Fibroblast of upper back skin (primary cell): ENCODE measurements around the gene CYSRT1.
A peak's percentile ranks its signal among the peaks of the same experiment; 100 is the strongest.

Source experiments
- DNase-seq: peaks from one replicate; pipeline ENCODE4 v3.0.0-alpha.2; 2013

Gene CYSRT1

GRCh38 chr9:137213160-137214060, 11.6 kb upstream of the CYSRT1 start:
- no peak for DNase-seq

GRCh38 chr9:137214620-137215019, 10.4 kb upstream of the CYSRT1 start:
- DNase-seq = no peak

GRCh38 chr9:137215196-137215986, 9.6 kb upstream of the CYSRT1 start:
- no peak for DNase-seq

GRCh38 chr9:137216188-137216965, 8.6 kb upstream of the CYSRT1 start:
- no peak for DNase-seq

GRCh38 chr9:137217276-137218211, 7.4 kb upstream of the CYSRT1 start:
- DNase-seq = no peak

- no peak for DNase-seq
These were observed 6.7 kb upstream of the CYSRT1 start for GRCh38 chr9:137218212-137218753.

GRCh38 chr9:137218754-137219271, 6.2 kb upstream of the CYSRT1 start:
- no peak for DNase-seq

- no peak for DNase-seq
These were observed 5.1 kb upstream of the CYSRT1 start for GRCh38 chr9:137219757-137220316.

GRCh38 chr9:137220317-137221094, 4.5 kb upstream of the CYSRT1 start:
- DNase-seq = no peak

- DNase-seq = no peak
These were observed 3.9 kb upstream of the CYSRT1 start for GRCh38 chr9:137221095-137221505.

GRCh38 chr9:137221506-137222111, 3.4 kb upstream of the CYSRT1 start:
- DNase-seq = no peak

GRCh38 chr9:137222190-137223077, 2.5 kb upstream of the CYSRT1 start, which contains the start of gene RNF208:
RNF208 (minus strand) TSS chr9:137222240; CDS start chr9:137221212, 1,028 bp downstream.
- no peak for DNase-seq

GRCh38 chr9:137223078-137223970, 1.6 kb upstream of the CYSRT1 start:
- peak; percentile 99 for DNase-seq

GRCh38 chr9:137225699-137226331, 841 bp downstream of the CYSRT1 start:
- no peak for DNase-seq

- no peak for DNase-seq
These were observed 1.5 kb downstream of the CYSRT1 start for GRCh38 chr9:137226338-137227053.
